Measurements from ENCODE around the gene F10. TPM values are rescaled to one million over a fixed set of nuclear protein-coding genes. Genes with fewer than 3 reads are reported as not detected.

F10 gene
- total RNA-seq, 1 donor from 2014 or later, result 8.9 TPM

DNA sequence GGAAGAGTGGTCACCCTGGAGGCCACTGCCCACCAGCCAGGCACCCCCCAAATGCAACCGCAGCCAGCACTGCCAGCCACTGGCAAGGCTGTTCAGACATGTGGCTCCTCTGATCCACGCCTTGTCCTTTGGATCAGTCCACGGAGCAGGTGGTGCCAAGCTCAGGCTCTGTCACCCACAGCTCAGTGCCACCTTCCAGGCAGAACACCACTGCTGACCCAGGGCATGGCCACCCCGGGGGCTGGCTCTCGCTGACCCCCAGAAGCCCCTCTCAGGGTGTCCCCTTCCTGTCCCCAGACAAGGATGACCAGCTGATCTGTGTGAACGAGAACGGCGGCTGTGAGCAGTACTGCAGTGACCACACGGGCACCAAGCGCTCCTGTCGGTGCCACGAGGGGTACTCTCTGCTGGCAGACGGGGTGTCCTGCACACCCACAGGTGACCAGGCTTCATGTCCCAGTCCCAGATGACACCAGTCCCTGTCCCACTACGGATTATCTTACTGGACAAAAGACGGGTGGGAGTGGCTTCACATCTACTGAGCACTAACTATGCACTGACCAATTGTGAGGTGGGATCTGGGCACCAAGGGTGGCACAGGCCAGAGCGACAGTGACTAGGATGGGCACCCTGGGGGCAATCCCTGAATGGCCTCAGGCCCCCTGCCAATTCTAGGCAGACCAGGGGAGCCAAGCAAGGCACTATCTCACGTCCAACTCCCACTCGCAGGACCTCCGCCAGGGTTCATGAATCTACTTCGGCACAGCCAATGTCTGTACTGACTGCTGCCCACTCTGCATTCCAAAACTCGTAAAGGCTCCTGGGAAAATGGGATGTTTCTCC, 7.0 kb upstream of the F10 start:
- no peak overlapping the region for H3K27ac ChIP-seq
- intact Hi-C loops (cut with DNase I), result no loop called here
- ATAC-seq (no peak), DNase-seq (peak; percentile 28)
- H3K4me1 ChIP-seq, result peaks cover 5% of the 10 kb centered on the region
- no peaks in the 10 kb centered on the region for H3K36me3 ChIP-seq
- no peak for TF ChIP-seq CTCF (IDR thresholded peaks at IDR 0.05)
- no peaks in the 10 kb centered on the region for H3K9me3 ChIP-seq
- H3K27me3 ChIP-seq (ENCODE audit: low read depth), result peaks cover 18% of the 10 kb centered on the region
- no peak overlapping the region for H3K4me3 ChIP-seq

DNA sequence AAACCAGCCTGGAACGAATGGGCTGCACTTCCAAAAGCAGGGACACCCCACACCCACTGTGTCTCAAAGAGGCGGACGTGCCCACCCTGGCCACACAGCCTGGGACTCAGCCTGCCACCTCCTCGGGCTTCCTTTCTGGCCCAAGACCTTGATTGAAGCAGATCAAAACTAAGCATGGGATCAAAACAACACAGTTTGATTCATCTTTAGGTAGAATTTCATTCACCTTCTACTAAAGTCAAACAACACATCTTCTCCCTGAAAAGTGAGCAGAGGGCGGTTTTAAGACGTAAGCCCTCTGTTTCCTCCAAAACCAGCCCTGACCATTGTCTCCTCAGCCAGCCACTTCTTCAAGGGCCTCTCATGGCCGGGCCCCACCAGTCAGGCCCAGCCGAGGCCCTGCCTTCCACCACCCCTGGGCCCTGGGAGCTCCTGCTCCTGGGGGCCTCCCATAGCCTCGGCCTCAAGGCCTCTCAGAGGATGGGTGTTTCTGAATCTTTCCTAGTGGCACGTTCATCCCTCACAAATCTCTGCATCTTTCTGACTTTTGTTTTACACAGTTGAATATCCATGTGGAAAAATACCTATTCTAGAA, 6.3 kb upstream of the F10 start:
- DNase-seq, result no peak

DNA sequence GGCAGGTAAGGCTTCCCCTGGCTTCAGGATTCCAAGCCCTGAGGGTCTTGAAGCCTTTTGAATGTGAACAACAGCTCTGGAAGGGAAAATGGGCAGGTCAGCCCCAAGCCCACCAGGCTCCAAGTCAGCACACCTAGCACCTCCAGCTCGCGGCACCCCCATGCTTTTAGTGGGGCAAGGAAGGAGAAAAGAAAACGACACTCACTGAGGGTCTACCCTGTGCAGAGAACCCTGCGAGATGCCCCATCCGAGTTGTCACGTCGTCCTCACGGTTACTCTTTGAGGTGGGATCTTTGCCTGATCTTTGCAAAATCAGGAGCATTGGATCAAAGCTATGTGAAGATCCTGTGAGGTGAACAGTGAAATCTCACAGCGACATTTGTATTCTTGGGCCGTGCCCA, 5.7 kb upstream of the F10 start:
- DNase-seq (no peak), ATAC-seq (no peak)
- no peaks in the 10 kb centered on the region for H3K9me3 ChIP-seq
- no peaks in the 10 kb centered on the region for H3K36me3 ChIP-seq
- no peak overlapping the region for H3K4me3 ChIP-seq
- H3K27me3 ChIP-seq (ENCODE audit: low read depth), result peaks cover 12% of the 10 kb centered on the region
- H3K4me1 ChIP-seq, result no peaks in the 10 kb centered on the region
- no peak for TF ChIP-seq CTCF (IDR thresholded peaks at IDR 0.05)
- no peak overlapping the region for H3K27ac ChIP-seq
- intact Hi-C loops (cut with DNase I), result no loop called here

More for the DNA sequence above, 6.3 kb upstream of the F10 start:
- Histone ChIP-seq H3K27me3 (ENCODE audit: low read depth) (peaks cover 12% of the 10 kb centered on the region), H3K4me3 (no peak overlapping the region), H3K9me3 (no peaks in the 10 kb centered on the region), H3K36me3 (no peaks in the 10 kb centered on the region), H3K27ac (no peak overlapping the region), H3K4me1 (no peaks in the 10 kb centered on the region)
- intact Hi-C loops (cut with DNase I), result no loop called here
- no peak for TF ChIP-seq CTCF (IDR thresholded peaks at IDR 0.05)
- ATAC-seq, result no peak

- Histone ChIP-seq H3K9me3 (no peaks in the 10 kb centered on the region), H3K4me3 (no peak overlapping the region), H3K27ac (no peak overlapping the region), H3K27me3 (ENCODE audit: low read depth) (peaks cover 12% of the 10 kb centered on the region), H3K36me3 (no peaks in the 10 kb centered on the region), H3K4me1 (no peaks in the 10 kb centered on the region)
- TF ChIP-seq CTCF (IDR thresholded peaks at IDR 0.05), result no peak
- intact Hi-C loops (cut with DNase I), result no loop called here
- DNase-seq (peak; percentile 24), ATAC-seq (no peak)
Observed at GRCh38 chr13:113117335-113117872, 5.2 kb upstream of the F10 start.

DNA sequence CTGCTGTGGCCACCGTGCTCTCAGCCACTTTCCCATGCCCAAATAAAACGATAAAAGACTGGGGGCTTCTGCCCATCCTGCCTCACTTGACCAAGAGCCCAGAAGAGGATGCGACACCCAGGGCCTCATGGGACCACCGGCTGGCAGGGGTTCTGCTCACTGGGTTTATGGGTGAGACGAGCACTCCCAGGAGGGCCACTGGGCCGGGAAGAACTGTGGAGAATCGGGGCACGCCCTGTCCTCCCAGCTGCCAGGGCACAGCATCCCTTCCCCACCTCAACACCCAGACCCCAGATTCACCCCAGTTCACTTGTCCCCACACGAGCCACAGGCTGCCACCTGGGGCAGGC, 4.7 kb upstream of the F10 start:
- intact Hi-C loops (cut with DNase I), result no loop called here
- H3K27ac ChIP-seq, result no peak overlapping the region
- no peak for ATAC-seq
- no peak for TF ChIP-seq CTCF (IDR thresholded peaks at IDR 0.05)
- no peaks in the 10 kb centered on the region for H3K4me1 ChIP-seq
- H3K27me3 ChIP-seq (ENCODE audit: low read depth), result peaks cover 12% of the 10 kb centered on the region
- H3K9me3 ChIP-seq, result no peaks in the 10 kb centered on the region
- DNase-seq, result no peak
- no peaks in the 10 kb centered on the region for H3K36me3 ChIP-seq
- no peak overlapping the region for H3K4me3 ChIP-seq
